IMR-90 (cell line): ENCODE results near the gene MAPK8IP3. TPM values are rescaled to one million over a fixed set of nuclear protein-coding genes. Genes with fewer than 3 reads are reported as not detected.
A peak's percentile ranks its signal among the peaks of the same experiment; 100 is the strongest.

Experiments used
- ATAC-seq: fragments of 200-7000 bp; cut with Tn5 transposase; 2 replicates; pipeline ENCODE4 v1.9.1; 2020; ENCODE audit warnings: low read depth, mild to moderate bottlenecking, moderate library complexity
- BruUV-seq: library from RNA; stranded (reverse); fragments of 400-500 nt; replicated peaks from 2 replicates; lab custom pipeline; 2021; lab: Mats Ljungman, UMichigan
- CTCF ChIA-PET: fragments of 300-600 bp; formaldehyde crosslinking; extraction: SDS; loops from one replicate; lab custom pipeline; 2021; ENCODE audit warnings: antibody characterized with exemption; lab: Yijun Ruan, JAX
- POLR2A ChIA-PET: fragments of 300-600 bp; sonication (Branson Sonifier 250); formaldehyde crosslinking; loops from one replicate; lab custom pipeline; 2022; ENCODE audit warnings: antibody characterized with exemption; ENCODE audit not compliant: unreplicated experiment; lab: Charles Lee
- DNase-seq: peaks from one replicate; pipeline ENCODE4 v3.0.0; 2013
- H2AFZ ChIP-seq: replicated peaks from 2 replicates; pipeline ENCODE3; 2013; ENCODE audit warnings: low read length, mild to moderate bottlenecking; ENCODE audit not compliant: poor library complexity
- H2AK5ac ChIP-seq: 2 replicates; pipeline ENCODE4 v1.6.1; 2013; ENCODE audit warnings: low read depth, low read length, inconsistent platforms
- H2AK9ac ChIP-seq: replicated peaks from 2 replicates; pipeline ENCODE3; 2013; ENCODE audit warnings: mild to moderate bottlenecking, low read depth, low read length, moderate library complexity; ENCODE audit not compliant: poor library complexity
- H2BK120ac ChIP-seq: 2 replicates; pipeline ENCODE4 v1.6.1; 2013; ENCODE audit warnings: low read depth, low read length, inconsistent platforms
- H2BK15ac ChIP-seq: 3 replicates; pipeline ENCODE4 v1.6.1; 2013; ENCODE audit warnings: low read depth, low read length, inconsistent platforms
- H2BK20ac ChIP-seq: 2 replicates; pipeline ENCODE4 v1.6.1; 2013; ENCODE audit warnings: low read depth, mild to moderate bottlenecking, inconsistent platforms, low read length, moderate library complexity
- H2BK5ac ChIP-seq: 2 replicates; pipeline ENCODE4 v1.6.1; 2013; ENCODE audit warnings: mild to moderate bottlenecking, low read depth, low read length, inconsistent platforms; ENCODE audit not compliant: poor library complexity, severe bottlenecking
- H3K14ac ChIP-seq: replicated peaks from 2 replicates; pipeline ENCODE4 v1.6.1; 2013; ENCODE audit warnings: low read depth, low read length, inconsistent platforms
- H3K18ac ChIP-seq: 2 replicates; pipeline ENCODE4 v1.6.1; 2013; ENCODE audit warnings: low read depth, low read length, control low read depth
- H3K23ac ChIP-seq: 2 replicates; pipeline ENCODE4 v1.6.1; 2013; ENCODE audit warnings: low read depth, low read length, inconsistent platforms
- H3K27ac ChIP-seq: 2 replicates; pipeline ENCODE4 v1.5.1; 2013; ENCODE audit warnings: mild to moderate bottlenecking, control low read depth, low read length; ENCODE audit not compliant: insufficient read depth
- H3K27me3 ChIP-seq: 2 replicates; pipeline ENCODE4 v1.6.1; 2013; ENCODE audit warnings: low read length; ENCODE audit not compliant: control insufficient read depth, insufficient read depth
- H3K36me3 ChIP-seq: 2 replicates; pipeline ENCODE4 v1.6.1; 2013; ENCODE audit warnings: low read length, mixed read lengths; ENCODE audit not compliant: control insufficient read depth, insufficient read depth
- H3K4ac ChIP-seq: 2 replicates; pipeline ENCODE4 v1.6.1; 2013; ENCODE audit warnings: low read depth, low read length, inconsistent platforms
- H3K4me1 ChIP-seq: 2 replicates; pipeline ENCODE4 v1.6.1; 2013; ENCODE audit warnings: low read length, mixed read lengths; ENCODE audit not compliant: control insufficient read depth, insufficient read depth
- H3K4me2 ChIP-seq: 2 replicates; pipeline ENCODE4 v1.6.1; 2013; ENCODE audit warnings: low read depth, mild to moderate bottlenecking, control low read depth, low read length, moderate library complexity
- H3K4me3 ChIP-seq: 2 replicates; pipeline ENCODE4 v1.5.1; 2013; ENCODE audit warnings: low read depth, mild to moderate bottlenecking, control low read depth, low read length, moderate library complexity; ENCODE audit not compliant: insufficient read depth
- H3K56ac ChIP-seq: 2 replicates; pipeline ENCODE4 v1.6.1; 2013; ENCODE audit warnings: low read length, inconsistent platforms; ENCODE audit not compliant: insufficient read depth; ENCODE audit errors: extremely low read depth
- H3K79me1 ChIP-seq, 2 experiments: 2 replicates each; pipeline ENCODE4 v1.6.1; 2013; ENCODE audit warnings: low read length in 2 of 2, inconsistent platforms in 1 of 2, low read depth in 1 of 2
- H3K9ac ChIP-seq: 2 replicates; pipeline ENCODE4 v1.6.1; 2013; ENCODE audit warnings: low read depth, low read length, control low read depth
- H3K9me1 ChIP-seq: 2 replicates; pipeline ENCODE4 v1.6.1; 2013; ENCODE audit warnings: low read length, inconsistent platforms; ENCODE audit not compliant: insufficient read depth
- H3K9me3 ChIP-seq: 2 replicates; pipeline ENCODE4 v1.6.1; 2013; ENCODE audit warnings: low read length; ENCODE audit not compliant: control insufficient read depth, insufficient read depth
- H4K20me1 ChIP-seq: 2 replicates; pipeline ENCODE4 v1.6.1; 2013; ENCODE audit warnings: low read length, inconsistent platforms; ENCODE audit not compliant: insufficient read depth
- H4K5ac ChIP-seq: 2 replicates; pipeline ENCODE4 v1.6.1; 2013; ENCODE audit warnings: mild to moderate bottlenecking, low read depth, low read length, control low read depth
- H4K8ac ChIP-seq, 2 experiments: 2 replicates each; pipeline ENCODE4 v1.6.1; 2013; ENCODE audit warnings: low read depth in 2 of 2, low read length in 2 of 2, control low read depth in 1 of 2, inconsistent platforms in 1 of 2
- H4K91ac ChIP-seq: 2 replicates; pipeline ENCODE4 v1.6.1; 2013; ENCODE audit warnings: low read depth, low read length, inconsistent platforms; ENCODE audit not compliant: insufficient read depth
- BHLHE40 ChIP-seq: fragments of 150-350 bp; IDR thresholded peaks from 2 replicates; pipeline ENCODE4 v1.6.1; 2016; ENCODE audit warnings: mild to moderate bottlenecking, low read depth, low read length
- CEBPB ChIP-seq: IDR thresholded peaks from 2 replicates; pipeline ENCODE4 v1.6.1; 2012; ENCODE audit warnings: low read depth, low read length, improper control_type of control experiment
- CHD1 ChIP-seq: IDR thresholded peaks from 2 replicates; pipeline ENCODE4 v1.6.1; 2012; ENCODE audit warnings: low read depth, low read length, improper control_type of control experiment
- CTCF ChIP-seq: conservative IDR thresholded peaks from 2 replicates; pipeline ENCODE4 v1.5.1; 2012; ENCODE audit warnings: mild to moderate bottlenecking, low read depth, low read length, improper control_type of control experiment
- ELK1 ChIP-seq: fragments of 150-350 bp; IDR thresholded peaks from 2 replicates; pipeline ENCODE4 v1.6.1; 2016; ENCODE audit warnings: low read depth, mild to moderate bottlenecking, low read length, moderate library complexity, borderline replicate concordance
- FOS ChIP-seq: fragments of 150-350 bp; IDR thresholded peaks from 2 replicates; pipeline ENCODE4 v1.6.1; 2016; ENCODE audit warnings: low read depth, low read length
- MAFK ChIP-seq: IDR thresholded peaks from 2 replicates; pipeline ENCODE4 v1.6.1; 2012; ENCODE audit warnings: low read depth, low read length, improper control_type of control experiment
- MXI1 ChIP-seq: IDR thresholded peaks from 2 replicates; pipeline ENCODE4 v1.6.1; 2012; ENCODE audit warnings: low read depth, mild to moderate bottlenecking, low read length, moderate library complexity, borderline replicate concordance
- NFE2L2 ChIP-seq: fragments of 150-350 bp; IDR thresholded peaks from 2 replicates; pipeline ENCODE4 v1.6.1; 2016; ENCODE audit warnings: low read depth, mild to moderate bottlenecking, low read length
- POLR2A ChIP-seq: IDR thresholded peaks from 2 replicates; pipeline ENCODE4 v1.6.1; 2012; ENCODE audit warnings: mild to moderate bottlenecking, low read depth, low read length
- RAD21 ChIP-seq: IDR thresholded peaks from 2 replicates; pipeline ENCODE4 v1.6.1; 2012; ENCODE audit warnings: low read length, improper control_type of control experiment
- RFX5 ChIP-seq: IDR thresholded peaks from 2 replicates; pipeline ENCODE4 v1.8.0; 2012; ENCODE audit warnings: low read depth, mild to moderate bottlenecking, low read length, moderate library complexity
- SMC3 ChIP-seq: fragments of 150-350 bp; IDR thresholded peaks from 2 replicates; pipeline ENCODE4 v1.6.1; 2016; ENCODE audit warnings: low read depth, mild to moderate bottlenecking, antibody characterized with exemption, low read length, moderate library complexity
- WGBS, 2 experiments: methylation state at CpG; one replicate each; pipeline versions ENCODE4 v1.1.5 to v1.1.7; 2013; ENCODE audit warnings: missing lambda C conversion rate in 2 of 2; ENCODE audit not compliant: insufficient read length in 1 of 2; ENCODE audit errors: extremely low coverage in 2 of 2; 5-methylcytosine and 5-hydroxymethylcytosine counted together
- dilution Hi-C: fragments of 300-500 bp; cut with HindIII; formaldehyde crosslinking; loops from one replicate; pipeline ENCODE4 v1.14.3; 2018; ENCODE audit warnings: low sequenced_read_pairs; ENCODE audit not compliant: unreplicated experiment
- in situ Hi-C: fragments of 300-500 bp; cut with MboI; formaldehyde crosslinking; loops from 3 replicates; pipeline ENCODE4 v1.14.3; 2019; ENCODE audit warnings: low sequenced_read_pairs, inconsistent platforms, mixed read lengths
- intact Hi-C: fragments of 100-400 bp; cut with micrococcal nuclease; formaldehyde crosslinking; loops from 2 replicates; pipeline ENCODE4 v1.10.0; 2022
- polyA plus RNA-seq, 3 experiments: library from polyadenylated mRNA; depleted of rRNA; stranded (reverse); fragments of >200 nt; gene quantifications; 2 replicates each; pipeline ENCODE4 v1.2.3, GENCODE V29; 2012; ENCODE audit warnings: low replicate concordance in 1 of 3
- total RNA-seq: library from RNA; depleted of rRNA; stranded (reverse); fragments of >200 nt; gene quantifications from 2 replicates; pipeline ENCODE4 v1.2.3, GENCODE V29; 2012
- TF ChIP-seq, protein P1 (sequence below): fragments of 150-350 bp; IDR thresholded peaks from 2 replicates; pipeline ENCODE4 v1.6.1; 2017; ENCODE audit warnings: mild to moderate bottlenecking, antibody characterized with exemption, low read length, low read depth

The MAPK8IP3 gene
- total and polyA plus RNA-seq, 2 of the 4 experiments (the other 2 are of a cell fraction), result 17.0 to 69.1 TPM

DNA sequence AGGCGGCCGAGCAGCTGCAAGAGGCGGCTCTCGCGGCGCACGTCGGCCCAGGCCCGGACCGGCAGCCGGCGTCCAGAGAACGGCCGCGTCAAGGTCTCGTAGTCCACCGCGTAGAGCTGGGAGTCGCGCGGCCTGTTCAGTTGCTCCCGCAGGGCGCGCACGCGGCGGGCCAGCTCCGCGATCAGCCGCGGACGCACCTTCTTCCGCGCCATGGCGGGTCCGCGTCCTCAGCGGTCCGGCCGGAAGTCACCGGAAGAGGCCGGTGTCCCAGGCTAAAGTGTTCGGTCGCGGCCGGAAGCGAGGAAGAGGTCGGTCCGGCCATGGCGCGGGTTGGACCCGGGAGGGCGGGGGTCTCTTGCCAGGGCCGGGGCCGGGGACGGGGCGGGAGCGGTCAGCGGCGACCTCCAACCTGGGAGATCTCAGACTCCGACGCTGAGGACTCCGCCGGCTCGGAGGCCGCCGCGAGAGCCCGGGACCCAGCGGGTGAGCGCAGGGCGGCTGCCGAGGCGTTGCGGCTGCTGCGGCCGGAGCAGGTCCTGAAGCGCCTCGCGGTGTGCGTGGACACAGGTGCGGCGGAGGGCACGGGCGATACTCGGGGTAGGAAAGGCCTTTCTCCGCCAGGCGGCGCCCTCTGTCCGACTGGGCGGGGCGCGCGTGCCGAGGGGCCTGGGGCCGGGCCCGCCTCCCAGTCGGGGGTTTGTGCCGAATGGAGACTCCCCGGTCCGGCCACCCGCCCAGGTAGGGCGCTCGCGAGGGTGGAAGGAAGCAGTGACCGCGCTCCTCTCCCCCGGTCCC, 67.1 kb downstream of the MAPK8IP3 start, which contains the start of gene MRPS34:
Gene MRPS34, minus strand, starts transcription at position 227 of the 795 bp plus-strand sequence. Its CDS starts 15 bp downstream, at position 212.
- POLR2A ChIA-PET, result no interaction called here
- TF ChIP-seq CEBPB, result no peak
- TF ChIP-seq MAFK, result no peak
- TF ChIP-seq RAD21, result peak; percentile 34
- peak; percentile 66; the same call in 1 of the 2 replicates for TF ChIP-seq CHD1
- TF ChIP-seq SMC3, result peak; percentile 30; the same call in 1 of the 2 replicates
- TF ChIP-seq NFE2L2, result no peak
- TF ChIP-seq CTCF, result peak; percentile 67
- no peak for TF ChIP-seq POLR2A
- TF ChIP-seq BHLHE40, result peak; percentile 90
- TF ChIP-seq FOS, result peak; percentile 5; the same call in 1 of the 2 replicates
- TF ChIP-seq MXI1, result peak; percentile 75; the same call in 1 of the 2 replicates
- no peak for TF ChIP-seq RFX5
- TF ChIP-seq, protein P1, sequence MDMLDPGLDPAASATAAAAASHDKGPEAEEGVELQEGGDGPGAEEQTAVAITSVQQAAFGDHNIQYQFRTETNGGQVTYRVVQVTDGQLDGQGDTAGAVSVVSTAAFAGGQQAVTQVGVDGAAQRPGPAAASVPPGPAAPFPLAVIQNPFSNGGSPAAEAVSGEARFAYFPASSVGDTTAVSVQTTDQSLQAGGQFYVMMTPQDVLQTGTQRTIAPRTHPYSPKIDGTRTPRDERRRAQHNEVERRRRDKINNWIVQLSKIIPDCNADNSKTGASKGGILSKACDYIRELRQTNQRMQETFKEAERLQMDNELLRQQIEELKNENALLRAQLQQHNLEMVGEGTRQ, result no peak
- 0 out of 2 replicates have a peak, but pooled peaks have one; percentile 44 for TF ChIP-seq ELK1

More for the DNA sequence above, 67.1 kb downstream of the MAPK8IP3 start, which contains the start of gene MRPS34:
- CTCF ChIA-PET, result interaction anchor here (0.8 to 0.9 kb wide), 3 partner anchors 10 to 67 kb away, joined by 3 read pairs; partner anchors contain the start of genes NUBP2 and SPSB3
- H3K9ac ChIP-seq, result peak within 1 kb of the TSS; percentile 88
- H2AK5ac ChIP-seq, result peak within 1 kb of the TSS; percentile 93
- H3K27me3 ChIP-seq, result no peaks in the 10 kb centered on the region
- ATAC-seq (peak; percentile 60), DNase-seq (peak; percentile 83)
- H3K23ac ChIP-seq, result peak within 1 kb of the TSS; percentile 69
- intact Hi-C loops, result no loop called here
- H3K14ac ChIP-seq, result peak within 1 kb of the TSS; percentile 63
- peak within 1 kb of the TSS; percentile 85 for H3K4ac ChIP-seq
- no TSS peak for BruUV-seq
- H4K91ac ChIP-seq, result peak within 1 kb of the TSS; percentile 84
- peak within 1 kb of the TSS; percentile 93 for H3K4me2 ChIP-seq
- no peak within 1 kb of the TSS for H3K18ac ChIP-seq
- 0 out of 2 replicates have a peak, but pooled peaks cover 3% of the 10 kb centered on the region for H3K9me1 ChIP-seq
- H2BK120ac ChIP-seq, result no peak within 1 kb of the TSS
- H3K9me3 ChIP-seq, result no peaks in the 10 kb centered on the region
- peaks cover 12 to 55% of the 10 kb centered on the region in 2 experiments for H3K79me1 ChIP-seq
- H3K36me3 ChIP-seq, result peaks cover 32% of the 10 kb centered on the region; the same call in 1 of the 2 replicates
- H3K4me3 ChIP-seq, result peak within 1 kb of the TSS; percentile 93
- H2BK15ac ChIP-seq, result no peak within 1 kb of the TSS
- H4K8ac ChIP-seq, result peak within 1 kb of the TSS; percentile 77 to 92
- H2AFZ ChIP-seq, result peak within 1 kb of the TSS; percentile 94
- in situ Hi-C loops, result no loop called here
- H2BK5ac ChIP-seq, result peak within 1 kb of the TSS; percentile 78
- H2AK9ac ChIP-seq, result peak within 1 kb of the TSS; percentile 100
- dilution Hi-C loops, result no loop called here
- WGBS, 2 experiments, result 0% methylated on average over 26 of the region's 108 CpGs; no CpG with 5 or more reads in 1 of the 2 experiments
- no peak within 1 kb of the TSS for H2BK20ac ChIP-seq
- peak within 1 kb of the TSS; percentile 85 for H3K27ac ChIP-seq
- H3K56ac ChIP-seq, result peak within 1 kb of the TSS; percentile 51
- H3K4me1 ChIP-seq, result peaks cover 13% of the 10 kb centered on the region
- H4K20me1 ChIP-seq, result peaks cover 34% of the 10 kb centered on the region
- peak within 1 kb of the TSS; percentile 68 for H4K5ac ChIP-seq
